Hepatocyte (in vitro differentiated cells): ENCODE measurements around the gene VWCE.

ENCODE experiments used
- CTCF ChIP-seq: fragments of 200-600 bp; sonication (generic); IDR thresholded peaks from 2 replicates; pipeline ENCODE4 v1.5.1; 2016; ENCODE audit warnings: antibody characterized with exemption, mild to moderate bottlenecking; ENCODE audit not compliant: poor library complexity
- EZH2 ChIP-seq: fragments of 200-600 bp; sonication (generic); IDR thresholded peaks from 2 replicates; pipeline ENCODE4 v1.6.1; 2016; ENCODE audit warnings: antibody characterized with exemption, mild to moderate bottlenecking, borderline replicate concordance

- no peak for TF ChIP-seq CTCF
- TF ChIP-seq EZH2: no peak
Measured at GRCh38 chr11:61268588-61269250, 26.4 kb downstream of the VWCE start.
